Head of caudate nucleus (tissue), 42 donors: Measurements from ENCODE around the gene R3HDM2.

Source experiments
- DNase-seq, 42 donors: peaks; one replicate each; pipeline versions ENCODE4 v3.0.0 to v3.0.0-alpha.2; 2020 to 2021; ENCODE audit warnings: mixed read lengths in 7 of 42
- intact Hi-C: fragments of 100-400 bp; cut with DNase I; formaldehyde crosslinking; loops from one replicate; pipeline ENCODE4 v1.15.0; 2022

R3HDM2 gene

GRCh38 chr12:57229046-57229633 lies 201.7 kb downstream of the R3HDM2 start:
- DNase-seq = no peak
- intact Hi-C loops = loop anchor here (10.0 kb wide), 1 partner anchor 226 kb away; the partner anchor contains the start of genes GLI1 and INHBE

- intact Hi-C loops = loop anchor here (10.0 kb wide), 1 partner anchor 227 kb away; the partner anchor contains the start of genes GLI1 and INHBE
Measured at GRCh38 chr12:57227315-57228115, 203.3 kb downstream of the R3HDM2 start.

GRCh38 chr12:57226588-57227314 lies 204.1 kb downstream of the R3HDM2 start:
- intact Hi-C loops = loop anchor here (10.0 kb wide), 1 partner anchor 228 kb away; the partner anchor contains the start of genes GLI1 and INHBE
- no peak for DNase-seq

More at GRCh38 chr12:57227315-57228115, 203.3 kb downstream of the R3HDM2 start:
- DNase-seq = no peak

DNA sequence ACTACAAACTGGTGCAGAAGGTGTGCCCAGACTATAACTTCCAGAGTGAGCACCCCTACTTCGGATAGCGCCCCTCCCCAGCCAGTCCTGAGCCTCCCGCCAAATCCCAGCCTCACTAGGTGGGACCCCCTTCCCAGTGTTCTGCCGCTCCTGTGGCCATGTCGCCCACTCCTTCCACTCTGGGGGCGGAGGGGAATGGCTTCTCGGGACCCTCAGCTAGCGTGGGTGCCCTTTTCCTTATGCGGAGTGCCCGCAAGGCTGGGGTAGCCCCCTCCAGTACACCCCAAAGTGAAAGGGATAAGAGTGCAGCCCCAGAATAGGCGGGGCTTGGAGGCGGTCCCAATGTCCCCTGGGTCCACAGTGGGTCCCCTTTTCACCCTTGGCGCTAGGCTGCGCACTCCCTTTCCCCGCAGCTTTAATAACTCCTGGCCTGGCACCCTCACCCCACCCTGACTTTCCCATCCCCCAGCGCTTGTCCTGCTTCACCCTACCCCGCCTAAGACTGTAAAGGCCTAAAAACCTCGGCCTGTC lies 205.1 kb downstream of the R3HDM2 start:
- intact Hi-C loops = loop anchor here (10.0 kb wide), 1 partner anchor 229 kb away; the partner anchor contains the start of genes GLI1 and INHBE
- DNase-seq = no peak

DNA sequence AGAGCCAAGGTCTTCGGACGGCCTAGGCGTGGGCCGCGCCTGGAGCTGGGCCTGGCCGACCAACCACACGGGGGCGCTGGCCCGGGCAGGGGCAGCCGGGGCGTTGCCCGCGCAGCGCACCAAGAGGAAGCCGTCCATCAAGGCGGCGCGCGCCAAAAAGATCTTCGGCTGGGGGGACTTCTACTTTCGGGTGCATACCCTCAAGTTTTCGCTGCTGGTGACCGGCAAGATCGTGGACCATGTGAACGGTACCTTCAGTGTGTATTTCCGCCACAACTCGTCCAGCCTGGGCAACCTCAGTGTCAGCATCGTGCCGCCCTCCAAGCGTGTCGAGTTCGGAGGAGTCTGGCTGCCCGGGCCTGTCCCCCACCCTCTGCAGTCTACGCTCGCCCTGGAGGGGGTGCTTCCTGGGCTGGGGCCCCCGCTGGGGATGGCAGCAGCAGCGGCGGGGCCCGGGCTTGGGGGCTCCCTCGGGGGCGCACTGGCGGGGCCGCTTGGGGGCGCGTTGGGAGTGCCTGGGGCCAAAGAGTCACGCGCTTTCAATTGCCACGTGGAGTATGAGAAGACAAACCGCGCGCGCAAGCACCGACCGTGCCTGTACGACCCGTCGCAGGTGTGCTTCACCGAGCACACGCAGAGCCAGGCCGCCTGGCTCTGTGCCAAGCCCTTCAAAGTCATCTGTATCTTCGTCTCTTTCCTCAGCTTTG lies 205.7 kb downstream of the R3HDM2 start:
- DNase-seq = no peak
- intact Hi-C loops = loop anchor here (10.0 kb wide), 1 partner anchor 230 kb away; the partner anchor contains the start of genes GLI1 and INHBE

- intact Hi-C loops = loop anchor here (10.0 kb wide), 1 partner anchor 230 kb away; the partner anchor contains the start of genes GLI1 and INHBE
- DNase-seq = no peak
Measured at GRCh38 chr12:57224278-57224972, 206.4 kb downstream of the R3HDM2 start.

DNA sequence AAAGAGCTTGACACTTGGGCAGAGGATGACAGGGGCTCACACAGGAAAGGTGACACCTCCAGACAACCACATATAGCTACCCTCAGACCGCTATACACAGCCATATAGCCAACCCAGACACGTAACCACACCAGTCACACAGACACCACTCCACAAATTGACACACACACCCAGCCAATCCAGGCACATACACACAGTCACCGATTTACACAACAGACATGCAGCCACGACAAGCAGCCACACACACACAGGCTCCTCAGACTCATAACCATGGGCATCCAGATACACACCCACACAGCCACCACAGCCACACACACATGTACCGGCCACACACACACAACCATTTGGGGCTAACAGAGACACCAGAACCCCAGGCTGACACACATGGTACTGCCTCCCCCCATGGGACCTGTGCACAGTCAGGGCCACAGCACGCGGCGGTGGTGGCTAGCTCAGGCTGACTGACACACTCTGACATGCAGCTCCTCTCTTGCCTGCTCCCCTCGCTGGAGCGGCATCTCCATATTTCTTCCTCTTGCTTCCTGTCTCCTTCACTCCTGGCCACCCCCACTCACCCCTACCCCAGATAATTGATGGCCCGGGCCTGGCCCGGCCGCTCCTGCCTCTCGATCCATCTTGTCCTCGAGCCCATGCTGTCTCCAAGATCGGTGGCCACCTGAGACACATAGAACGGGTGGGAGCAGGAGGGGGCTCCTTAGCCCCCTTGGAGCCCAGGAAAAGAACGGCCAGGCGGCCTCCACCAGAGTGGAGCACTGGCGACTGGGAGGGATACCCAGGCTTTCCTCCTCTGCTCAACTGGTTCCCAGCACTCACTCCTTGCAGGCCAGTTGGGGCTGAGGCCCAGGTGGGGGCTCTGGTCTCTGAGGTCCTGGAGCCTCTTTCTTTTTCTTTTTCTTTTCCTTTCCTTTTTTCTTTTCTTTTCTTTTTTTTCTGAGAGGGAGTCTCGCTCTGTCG lies 207.4 kb downstream of the R3HDM2 start:
- intact Hi-C loops = loop anchor here (10.0 kb wide), 1 partner anchor 231 kb away; the partner anchor contains the start of genes GLI1 and INHBE
- DNase-seq = no peak

GRCh38 chr12:57222286-57223190 lies 208.3 kb downstream of the R3HDM2 start:
- intact Hi-C loops = loop anchor here (10.0 kb wide), 1 partner anchor 232 kb away; the partner anchor contains the start of genes GLI1 and INHBE
- no peak for DNase-seq

DNA sequence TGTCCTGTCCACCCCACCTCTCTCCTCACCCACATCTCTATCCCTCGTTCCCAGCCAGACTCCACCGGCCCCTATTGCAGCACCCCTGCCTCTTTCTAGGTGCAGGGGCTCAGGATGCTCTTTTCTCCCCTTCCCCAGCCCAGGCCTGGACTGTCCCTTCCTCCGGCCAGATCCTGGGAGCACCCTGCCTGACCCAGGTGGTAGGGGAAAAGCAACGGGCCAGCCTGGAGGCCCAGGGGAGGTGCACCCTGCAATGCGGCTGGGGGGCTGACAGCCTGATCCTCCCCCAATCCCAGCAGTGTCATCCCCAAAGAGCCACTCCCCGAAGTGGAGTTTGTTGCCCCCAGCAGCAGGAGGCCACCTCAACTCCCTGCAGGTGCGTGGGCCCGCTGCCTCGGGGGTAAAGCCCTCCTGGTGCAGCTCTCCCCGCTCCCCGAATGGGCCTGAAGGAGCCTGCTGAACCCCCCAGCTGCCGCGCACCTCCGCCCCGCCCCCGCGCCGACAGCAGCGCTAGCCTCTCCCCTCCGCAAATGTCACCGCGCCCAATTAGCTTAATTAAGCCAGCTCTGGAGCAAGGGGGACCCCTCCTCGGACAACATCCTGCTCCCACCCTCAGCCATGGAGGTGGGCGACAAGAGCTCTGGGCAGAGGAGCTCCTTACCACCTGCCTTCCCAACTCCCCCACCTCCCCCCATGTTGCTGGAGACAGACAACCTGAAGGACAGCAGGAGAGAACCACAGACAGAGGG lies 209.5 kb downstream of the R3HDM2 start:
- intact Hi-C loops = loop anchor here (10.0 kb wide), 1 partner anchor 233 kb away; the partner anchor contains the start of genes GLI1 and INHBE
- DNase-seq = no peak

GRCh38 chr12:57220770-57221168 lies 210.1 kb downstream of the R3HDM2 start:
- DNase-seq = no peak
- intact Hi-C loops = loop anchor here (10.0 kb wide), 1 partner anchor 234 kb away; the partner anchor contains the start of genes GLI1 and INHBE

DNA sequence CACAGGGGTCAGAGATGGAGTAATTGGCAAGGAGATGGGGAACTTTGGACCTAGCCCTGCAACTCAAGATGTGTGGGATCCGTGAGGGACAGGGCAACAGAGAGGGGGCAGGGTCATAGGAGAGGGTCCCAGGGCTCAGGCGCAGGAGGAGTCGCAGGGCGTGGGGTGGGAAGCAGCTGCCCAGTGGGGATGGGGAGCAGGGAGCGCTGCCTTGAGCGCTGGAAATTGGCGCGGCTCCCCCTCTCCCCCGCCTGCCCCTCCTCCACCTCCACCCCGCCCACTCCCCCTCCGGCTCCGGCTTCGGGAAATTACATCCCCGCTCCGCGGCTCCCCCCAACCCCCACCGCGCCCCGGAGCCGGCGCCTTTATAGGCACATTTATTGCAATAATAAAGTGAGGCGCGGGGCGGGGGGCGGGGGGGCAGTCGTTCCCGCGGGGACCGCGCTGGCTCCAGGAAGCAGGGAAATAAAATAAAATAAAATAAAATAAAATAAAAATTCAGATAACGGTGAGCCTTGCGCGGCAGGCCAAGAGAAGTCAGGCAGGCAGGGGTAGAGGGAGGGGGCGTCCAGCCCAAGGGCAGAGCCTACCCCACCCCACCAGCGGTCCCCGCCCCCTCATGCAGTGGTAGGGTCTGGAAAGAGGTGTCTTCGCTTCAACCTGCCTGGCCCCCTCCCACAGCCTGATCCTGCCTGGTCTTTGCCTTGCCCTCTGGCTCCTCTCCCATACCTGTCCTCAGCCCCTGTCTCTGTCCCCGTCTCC lies 210.7 kb downstream of the R3HDM2 start:
- intact Hi-C loops = loop anchor here (10.0 kb wide), 1 partner anchor 235 kb away; the partner anchor contains the start of genes GLI1 and INHBE
- no peak for DNase-seq

DNA sequence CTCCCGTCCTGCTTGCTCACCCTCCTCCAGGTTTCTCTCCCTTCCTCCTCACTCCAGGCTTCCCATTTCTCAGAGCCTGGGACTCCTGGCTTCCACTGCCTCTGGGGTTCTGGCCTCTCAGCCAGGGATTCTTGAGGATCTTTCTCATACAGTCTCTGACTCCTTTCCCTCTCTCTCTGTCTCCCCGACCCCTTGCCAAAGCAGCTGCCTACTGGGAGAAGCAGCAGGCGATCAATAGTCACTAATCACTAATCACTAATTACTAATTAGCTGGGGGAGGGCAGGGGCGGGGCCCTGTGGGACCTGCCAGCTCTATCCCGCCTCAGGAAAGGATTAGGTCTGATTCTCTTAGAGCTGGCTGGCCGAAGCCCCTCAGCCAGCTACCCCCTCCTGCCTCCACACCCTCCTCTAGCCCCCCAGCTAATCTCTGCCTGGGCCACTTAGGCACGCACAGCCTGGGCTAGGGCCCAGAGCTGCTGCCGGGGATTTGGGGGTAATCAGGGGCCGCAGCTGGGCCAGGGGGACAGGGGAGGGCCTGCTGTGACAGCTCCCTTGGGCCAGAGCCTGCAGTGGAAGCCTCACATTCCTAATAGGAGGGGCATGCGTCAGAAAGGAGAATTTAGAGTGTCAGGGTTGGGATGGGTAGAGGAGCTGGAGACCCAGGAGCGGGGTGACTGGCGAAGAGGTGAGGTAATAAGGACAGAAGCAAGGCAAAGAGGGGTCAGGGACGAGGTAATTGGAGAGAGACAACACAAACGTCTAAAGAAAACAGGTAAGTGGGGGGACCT lies 211.4 kb downstream of the R3HDM2 start:
- DNase-seq = no peak
- intact Hi-C loops = no loop called here
